Measurements from ENCODE around the gene TSR3.

TSR3 gene

GRCh38 chr16:1362807-1363206, 11.1 kb upstream of the TSR3 start:
- in situ Hi-C loops (cut with MboI; ENCODE audit: low pct_unique_long_range_greater_than_20kb, low sequenced_read_pairs, unreplicated experiment) = no loop called here
- no peak for DNase-seq (ENCODE audit: low spot score)
- TF ChIP-seq CTCF (IDR thresholded peaks at IDR 0.05; ENCODE audit: extremely low read depth, insufficient read depth, missing control alignments) = no peak

GRCh38 chr16:1361685-1362360, 10.1 kb upstream of the TSR3 start:
- no peak for DNase-seq (ENCODE audit: low spot score)
- TF ChIP-seq CTCF (IDR thresholded peaks at IDR 0.05; ENCODE audit: extremely low read depth, insufficient read depth, missing control alignments) = no peak
- in situ Hi-C loops (cut with MboI; ENCODE audit: low pct_unique_long_range_greater_than_20kb, low sequenced_read_pairs, unreplicated experiment) = no loop called here

- in situ Hi-C loops (cut with MboI; ENCODE audit: low pct_unique_long_range_greater_than_20kb, low sequenced_read_pairs, unreplicated experiment) = no loop called here
- DNase-seq (ENCODE audit: low spot score) = no peak
- TF ChIP-seq CTCF (IDR thresholded peaks at IDR 0.05; ENCODE audit: extremely low read depth, insufficient read depth, missing control alignments) = no peak
Observed at GRCh38 chr16:1357906-1358566, 6.4 kb upstream of the TSR3 start.

GRCh38 chr16:1356061-1356900, 4.6 kb upstream of the TSR3 start:
- TF ChIP-seq CTCF (IDR thresholded peaks at IDR 0.05; ENCODE audit: extremely low read depth, insufficient read depth, missing control alignments) = no peak
- DNase-seq (ENCODE audit: low spot score) = no peak

GRCh38 chr16:1355591-1355990, 3.9 kb upstream of the TSR3 start:
- no peak for TF ChIP-seq CTCF (IDR thresholded peaks at IDR 0.05; ENCODE audit: extremely low read depth, insufficient read depth, missing control alignments)
- no peak for DNase-seq (ENCODE audit: low spot score)
- in situ Hi-C loops (cut with MboI; ENCODE audit: low pct_unique_long_range_greater_than_20kb, low sequenced_read_pairs, unreplicated experiment) = no loop called here

More at GRCh38 chr16:1356061-1356900, 4.6 kb upstream of the TSR3 start:
- in situ Hi-C loops (cut with MboI; ENCODE audit: low pct_unique_long_range_greater_than_20kb, low sequenced_read_pairs, unreplicated experiment) = no loop called here

GRCh38 chr16:1354815-1355540, 3.3 kb upstream of the TSR3 start:
- no peak for TF ChIP-seq CTCF (IDR thresholded peaks at IDR 0.05; ENCODE audit: extremely low read depth, insufficient read depth, missing control alignments)
- in situ Hi-C loops (cut with MboI; ENCODE audit: low pct_unique_long_range_greater_than_20kb, low sequenced_read_pairs, unreplicated experiment) = no loop called here
- DNase-seq (ENCODE audit: low spot score) = no peak
